ENCODE results near the gene PERM1.

Gene PERM1

DNA sequence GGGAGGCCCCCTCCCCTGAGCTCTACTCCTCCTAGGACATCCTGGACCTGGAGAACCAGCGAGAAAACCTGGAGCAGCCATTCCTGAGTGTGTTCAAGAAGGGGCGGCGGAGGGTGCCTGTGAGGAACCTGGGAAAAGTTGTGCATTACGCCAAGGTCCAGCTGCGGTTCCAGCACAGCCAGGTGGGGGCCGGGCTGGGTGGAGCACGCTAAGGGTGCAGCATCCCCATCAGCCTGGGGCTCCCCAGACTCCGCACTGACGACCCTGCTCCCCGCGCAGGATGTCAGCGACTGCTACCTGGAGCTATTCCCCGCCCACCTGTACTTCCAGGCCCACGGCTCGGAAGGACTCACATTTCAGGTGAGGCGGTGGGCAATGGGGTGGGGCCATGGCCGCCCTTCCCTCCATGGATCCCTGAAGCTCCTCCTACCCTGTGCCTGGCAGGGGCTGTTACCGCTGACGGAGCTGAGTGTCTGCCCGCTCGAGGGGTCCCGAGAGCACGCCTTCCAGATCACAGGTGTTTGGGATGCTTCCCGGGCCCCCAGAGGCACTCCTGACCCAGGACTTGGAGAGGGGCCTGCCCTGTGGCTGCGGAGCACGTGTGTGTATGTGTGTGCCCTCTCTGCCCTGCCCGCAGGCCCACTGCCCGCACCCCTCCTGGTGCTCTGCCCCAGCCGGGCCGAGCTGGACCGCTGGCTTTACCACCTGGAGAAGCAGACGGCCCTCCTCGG lies 11.5 kb downstream of the PERM1 start:
- H3K9me3 Mint-ChIP-seq (ENCODE audit: low read depth) = no peaks in the 10 kb centered on the region
- no peak overlapping the region for H3K4me3 Mint-ChIP-seq
- H3K36me3 Mint-ChIP-seq = no peaks in the 10 kb centered on the region
- H3K27ac Mint-ChIP-seq = no peak overlapping the region
- H3K27me3 Mint-ChIP-seq = peaks cover 5% of the 10 kb centered on the region
- peaks cover 3% of the 10 kb centered on the region for H3K4me1 Mint-ChIP-seq (ENCODE audit: low read depth)

DNA sequence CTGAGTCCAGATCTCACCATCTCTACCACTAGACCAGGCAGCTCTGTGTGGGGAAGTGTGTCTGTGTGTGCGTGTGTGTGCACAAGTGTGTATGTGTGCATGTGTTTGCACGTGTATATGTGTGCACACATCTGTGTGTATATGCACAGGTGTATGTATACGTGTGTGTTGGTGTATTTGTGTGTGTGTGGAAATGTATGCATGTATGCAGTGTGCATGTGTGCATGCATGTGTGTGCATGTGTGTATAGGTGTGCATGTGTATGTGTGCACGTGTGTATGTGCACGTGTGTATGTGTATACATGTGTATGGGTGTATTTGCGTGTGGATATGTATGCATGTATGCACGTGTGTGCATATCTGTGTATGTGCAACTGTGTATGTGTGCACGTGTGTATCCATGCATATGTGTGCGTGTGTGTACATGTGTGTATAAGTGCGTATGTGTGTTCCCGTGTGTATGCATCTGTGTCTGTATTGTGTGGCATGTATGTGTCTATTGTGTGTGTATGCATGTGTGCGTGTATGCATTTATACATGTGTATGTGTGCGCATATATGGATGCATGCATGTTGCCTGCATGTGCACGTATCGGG lies 12.5 kb downstream of the PERM1 start:
- no peak overlapping the region for H3K4me3 Mint-ChIP-seq

DNA sequence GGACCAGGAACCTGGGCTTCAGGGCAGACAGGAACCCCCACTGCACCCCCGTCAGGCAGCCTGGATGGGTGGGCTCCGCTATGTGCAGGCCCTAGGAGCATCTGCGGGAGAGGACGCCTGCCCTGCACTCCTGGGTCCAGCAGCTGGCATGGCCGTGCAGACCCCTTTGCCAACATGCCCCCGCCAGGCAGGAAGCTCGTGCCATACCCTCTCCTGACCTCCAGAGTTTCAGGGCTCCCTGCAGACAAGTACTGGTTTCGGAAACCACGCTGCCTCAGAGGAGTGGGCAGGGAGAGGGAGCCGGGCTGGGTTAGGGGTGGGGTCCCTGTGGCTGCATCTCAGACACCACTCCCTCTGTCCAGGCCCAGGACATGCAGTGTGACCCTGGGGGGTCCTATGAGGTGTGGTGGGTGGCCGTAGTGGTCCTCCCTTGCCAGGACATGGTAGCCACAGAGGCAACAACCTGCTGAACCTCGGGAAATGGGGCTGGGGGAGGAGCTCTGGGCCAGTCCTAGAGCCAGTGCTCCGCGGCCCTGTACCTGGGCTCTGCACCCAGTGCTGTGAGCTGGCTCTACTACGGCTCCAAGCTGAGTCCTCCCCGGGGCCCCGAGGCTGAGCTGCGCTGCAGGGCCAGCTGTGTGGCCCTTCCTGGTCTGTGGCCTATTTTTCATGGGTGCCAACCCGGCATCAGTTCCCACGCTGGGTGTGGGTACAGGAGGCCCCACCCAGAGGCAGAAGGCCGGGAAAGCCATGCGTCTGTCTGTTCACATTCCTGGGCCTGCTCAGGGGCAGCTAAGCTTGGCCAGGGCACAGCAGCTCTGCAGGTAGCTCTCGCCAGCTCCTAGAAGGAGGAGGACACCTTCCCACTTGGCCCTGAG lies 14.2 kb downstream of the PERM1 start:
- Mint-ChIP-seq H3K27me3 (peaks cover 3% of the 10 kb centered on the region), H3K4me3 (no peak overlapping the region), H3K36me3 (no peaks in the 10 kb centered on the region), H3K4me1 (ENCODE audit: low read depth) (peaks cover 3% of the 10 kb centered on the region), H3K27ac (no peak overlapping the region), H3K9me3 (ENCODE audit: low read depth) (no peaks in the 10 kb centered on the region)

More for the DNA sequence above, 12.5 kb downstream of the PERM1 start:
- Mint-ChIP-seq H3K4me1 (ENCODE audit: low read depth) (peaks cover 3% of the 10 kb centered on the region), H3K27ac (no peak overlapping the region), H3K36me3 (no peaks in the 10 kb centered on the region), H3K27me3 (peaks cover 3% of the 10 kb centered on the region), H3K9me3 (ENCODE audit: low read depth) (no peaks in the 10 kb centered on the region)

GRCh38 chr1:966704-967300 lies 15.1 kb downstream of the PERM1 start:
- no peaks in the 10 kb centered on the region for H3K9me3 Mint-ChIP-seq (ENCODE audit: low read depth)
- H3K27ac Mint-ChIP-seq = no peak overlapping the region
- peaks cover 3% of the 10 kb centered on the region for H3K27me3 Mint-ChIP-seq
- no peaks in the 10 kb centered on the region for H3K36me3 Mint-ChIP-seq
- peaks cover 5% of the 10 kb centered on the region for H3K4me1 Mint-ChIP-seq (ENCODE audit: low read depth)
- H3K4me3 Mint-ChIP-seq = peak overlapping the region; percentile 79

DNA sequence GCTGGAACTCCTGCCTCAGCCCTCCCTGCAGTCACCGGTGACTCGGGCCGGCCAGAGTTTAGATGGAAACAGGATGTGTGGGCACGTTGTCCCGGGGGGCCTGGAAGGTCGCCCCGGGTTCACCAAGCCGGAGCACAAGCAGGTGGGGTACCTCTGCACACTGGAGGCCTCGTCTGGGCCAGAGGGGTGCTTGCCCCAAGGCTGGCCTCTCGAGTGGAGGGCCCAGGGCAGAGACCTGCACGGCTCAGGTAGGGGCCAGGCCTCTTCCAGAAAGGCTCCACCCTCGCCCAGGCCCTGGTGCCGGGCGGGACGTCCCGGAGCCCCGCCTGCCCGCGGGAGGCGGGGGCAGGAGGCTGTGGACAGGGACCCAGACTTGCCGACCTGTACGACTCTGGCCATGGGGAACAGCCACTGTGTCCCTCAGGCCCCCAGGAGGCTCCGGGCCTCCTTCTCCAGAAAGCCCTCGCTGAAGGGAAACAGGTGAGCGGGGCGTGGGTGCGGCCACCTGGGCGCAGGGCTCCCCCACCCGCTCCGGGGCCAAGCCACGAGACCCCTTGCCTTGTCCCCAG lies 15.7 kb downstream of the PERM1 start, which contains the start of gene PLEKHN1:
TSS of gene PLEKHN1 (plus strand) at position 348 of the 569 bp plus-strand sequence. CDS start at position 398, 50 bp downstream.
- Mint-ChIP-seq H3K27ac (no peak within 1 kb of the TSS), H3K27me3 (peaks cover 3% of the 10 kb centered on the region), H3K4me1 (ENCODE audit: low read depth) (peaks cover 5% of the 10 kb centered on the region), H3K36me3 (no peaks in the 10 kb centered on the region), H3K9me3 (ENCODE audit: low read depth) (no peaks in the 10 kb centered on the region), H3K4me3 (peak within 1 kb of the TSS; percentile 79)

- Mint-ChIP-seq H3K4me3 (no peak overlapping the region), H3K36me3 (no peaks in the 10 kb centered on the region), H3K9me3 (ENCODE audit: low read depth) (no peaks in the 10 kb centered on the region), H3K4me1 (ENCODE audit: low read depth) (peaks cover 5% of the 10 kb centered on the region), H3K27me3 (peaks cover 3% of the 10 kb centered on the region), H3K27ac (no peak overlapping the region)
Measured at GRCh38 chr1:965526-966134, 16.3 kb downstream of the PERM1 start.

DNA sequence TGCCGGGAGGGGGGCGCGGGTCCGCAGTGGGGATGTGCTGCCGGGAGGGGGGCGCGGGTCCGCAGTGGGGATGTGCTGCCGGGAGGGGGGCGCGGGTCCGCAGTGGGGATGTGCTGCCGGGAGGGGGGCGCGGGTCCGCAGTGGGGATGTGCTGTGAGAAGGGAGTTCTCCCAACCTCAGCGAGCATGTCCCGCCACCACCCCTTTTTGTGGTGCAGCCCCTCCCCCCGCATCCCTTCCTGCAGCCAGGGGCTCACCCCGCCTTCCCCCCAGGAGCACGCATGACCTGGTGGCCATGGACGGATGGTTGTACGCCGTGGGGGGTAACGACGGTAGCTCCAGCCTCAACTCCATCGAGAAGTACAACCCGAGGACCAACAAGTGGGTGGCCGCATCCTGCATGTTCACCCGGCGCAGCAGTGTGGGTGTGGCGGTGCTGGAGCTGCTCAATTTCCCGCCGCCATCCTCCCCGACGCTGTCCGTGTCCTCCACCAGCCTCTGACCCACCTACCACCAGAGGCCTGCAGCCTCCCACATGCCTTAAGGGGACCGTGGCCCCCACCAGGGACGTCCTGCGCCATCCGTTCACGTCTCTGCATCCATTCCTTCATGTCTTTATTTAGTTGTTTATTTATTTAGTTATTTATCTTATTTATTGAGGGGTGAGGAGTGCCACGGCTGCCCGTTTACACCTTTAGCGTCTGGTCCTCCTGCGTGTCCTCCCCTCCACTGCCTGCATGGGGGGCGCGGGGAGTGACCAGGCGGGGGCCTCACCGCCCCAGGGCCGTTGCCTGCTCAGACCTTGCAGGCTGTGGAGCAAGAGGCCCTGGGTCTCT lies 17.0 kb downstream of the PERM1 start:
- no peak overlapping the region for H3K4me3 Mint-ChIP-seq
- H3K36me3 Mint-ChIP-seq = no peaks in the 10 kb centered on the region
- H3K27ac Mint-ChIP-seq = no peak overlapping the region

GRCh38 chr1:963746-964525 lies 18.0 kb downstream of the PERM1 start:
- no peaks in the 10 kb centered on the region for H3K36me3 Mint-ChIP-seq
- H3K27me3 Mint-ChIP-seq = no peaks in the 10 kb centered on the region
- H3K4me1 Mint-ChIP-seq (ENCODE audit: low read depth) = peaks cover 7% of the 10 kb centered on the region
- peak overlapping the region; percentile 30 for H3K4me3 Mint-ChIP-seq
- no peaks in the 10 kb centered on the region for H3K9me3 Mint-ChIP-seq (ENCODE audit: low read depth)
- no peak overlapping the region for H3K27ac Mint-ChIP-seq

More for the DNA sequence above, 17.0 kb downstream of the PERM1 start:
- H3K4me1 Mint-ChIP-seq (ENCODE audit: low read depth) = peaks cover 7% of the 10 kb centered on the region
- H3K27me3 Mint-ChIP-seq = peaks cover 3% of the 10 kb centered on the region
- H3K9me3 Mint-ChIP-seq (ENCODE audit: low read depth) = no peaks in the 10 kb centered on the region

GRCh38 chr1:963301-963651 lies 18.6 kb downstream of the PERM1 start:
- no peak overlapping the region for H3K4me3 Mint-ChIP-seq

GRCh38 chr1:962381-963300 lies 19.3 kb downstream of the PERM1 start:
- no peaks in the 10 kb centered on the region for H3K9me3 Mint-ChIP-seq (ENCODE audit: low read depth)
- H3K4me3 Mint-ChIP-seq = peak overlapping the region; percentile 69
- H3K27me3 Mint-ChIP-seq = no peaks in the 10 kb centered on the region
- H3K4me1 Mint-ChIP-seq (ENCODE audit: low read depth) = peaks cover 14% of the 10 kb centered on the region
- peaks cover 2% of the 10 kb centered on the region for H3K36me3 Mint-ChIP-seq
- no peak overlapping the region for H3K27ac Mint-ChIP-seq

More at GRCh38 chr1:963301-963651, 18.6 kb downstream of the PERM1 start:
- H3K9me3 Mint-ChIP-seq (ENCODE audit: low read depth) = no peaks in the 10 kb centered on the region
- no peaks in the 10 kb centered on the region for H3K36me3 Mint-ChIP-seq
- peaks cover 10% of the 10 kb centered on the region for H3K4me1 Mint-ChIP-seq (ENCODE audit: low read depth)
- no peak overlapping the region for H3K27ac Mint-ChIP-seq
- H3K27me3 Mint-ChIP-seq = no peaks in the 10 kb centered on the region

- no peaks in the 10 kb centered on the region for H3K9me3 Mint-ChIP-seq (ENCODE audit: low read depth)
- peaks cover 2% of the 10 kb centered on the region for H3K36me3 Mint-ChIP-seq
- peaks cover 16% of the 10 kb centered on the region for H3K4me1 Mint-ChIP-seq (ENCODE audit: low read depth)
- no peaks in the 10 kb centered on the region for H3K27me3 Mint-ChIP-seq
- no peak overlapping the region for H3K27ac Mint-ChIP-seq
- peak overlapping the region; percentile 59 for H3K4me3 Mint-ChIP-seq
Measured at GRCh38 chr1:961132-961669, 20.7 kb downstream of the PERM1 start.

Data from activated naive CD8-positive, alpha-beta T cell (primary cell).